HepG2 (cell line): Measurements from ENCODE around the gene CBX5. TPM values are rescaled to one million over a fixed set of nuclear protein-coding genes. Genes with fewer than 3 reads are reported as not detected.

Experiments
- CBX5 ChIP-seq: sonication (generic); formaldehyde crosslinking; IDR thresholded peaks from 2 replicates; pipeline ENCODE4 v1.4.0; 2020; ENCODE audit warnings: missing genetic modification reagents, borderline replicate concordance
- CREM ChIP-seq, 2 experiments: sonication (generic) in 1 of 2; formaldehyde crosslinking in 1 of 2; IDR thresholded peaks; 2 replicates each; pipeline versions ENCODE4 v1.4.0 to v1.6.1; 2016 to 2020; ENCODE audit warnings: antibody characterized with exemption in 1 of 2, mild to moderate bottlenecking in 1 of 2, missing genetic modification reagents in 1 of 2
- HMGXB3 ChIP-seq: sonication (generic); formaldehyde crosslinking; IDR thresholded peaks from 2 replicates; pipeline ENCODE4 v1.4.0; 2020; ENCODE audit warnings: missing genetic modification reagents, borderline replicate concordance
- MYPOP ChIP-seq: sonication (generic); formaldehyde crosslinking; IDR thresholded peaks from 2 replicates; pipeline ENCODE4 v1.8.1; 2023; ENCODE audit warnings: mild to moderate bottlenecking, moderate library complexity, missing genetic modification reagents
- NFKBIZ ChIP-seq: IDR thresholded peaks from 2 replicates; pipeline ENCODE4 v1.6.1; 2018; ENCODE audit warnings: missing genetic modification reagents, missing compliant biosample characterization
- NR2C2 ChIP-seq: sonication (generic); formaldehyde crosslinking; IDR thresholded peaks from 2 replicates; pipeline ENCODE4 v1.4.0; 2020; ENCODE audit warnings: missing genetic modification reagents, mild to moderate bottlenecking, moderate library complexity, borderline replicate concordance
- PHF21A ChIP-seq: sonication (generic); formaldehyde crosslinking; IDR thresholded peaks from 2 replicates; pipeline ENCODE4 v1.5.0; 2020; ENCODE audit warnings: mild to moderate bottlenecking, missing genetic modification reagents
- PTBP1 ChIP-seq: fragments of 200-400 bp; formaldehyde crosslinking; IDR thresholded peaks from 2 replicates; pipeline ENCODE4 v1.6.1; 2018; ENCODE audit warnings: low read length, low read depth; ENCODE audit not compliant: poor library complexity, severe bottlenecking
- RBM22 ChIP-seq: fragments of 200-400 bp; formaldehyde crosslinking; optimal IDR thresholded peaks from 2 replicates; pipeline ENCODE3; 2017; ENCODE audit warnings: mild to moderate bottlenecking, low read length, moderate library complexity
- REL ChIP-seq: sonication (generic); formaldehyde crosslinking; conservative IDR thresholded peaks from 2 replicates; pipeline ENCODE4 v1.8.0; 2022; ENCODE audit warnings: mild to moderate bottlenecking, missing genetic modification reagents, moderate library complexity
- RXRA ChIP-seq: sonication (generic); formaldehyde crosslinking; IDR thresholded peaks from 2 replicates; pipeline ENCODE4 v1.5.1; 2020; ENCODE audit warnings: missing genetic modification reagents
- SKIL ChIP-seq: sonication (generic); formaldehyde crosslinking; IDR thresholded peaks from 2 replicates; pipeline ENCODE4 v1.8.0; 2022; ENCODE audit warnings: missing genetic modification reagents, mild to moderate bottlenecking, moderate library complexity, borderline replicate concordance
- TCF7 ChIP-seq: sonication (generic); IDR thresholded peaks from 2 replicates; pipeline ENCODE4 v1.6.1; 2016; ENCODE audit warnings: antibody characterized with exemption, low read depth
- ZBTB7B ChIP-seq: sonication (generic); formaldehyde crosslinking; IDR thresholded peaks from 2 replicates; pipeline ENCODE4 v1.4.0; 2020; ENCODE audit warnings: missing genetic modification reagents
- ZNF335 ChIP-seq: sonication (generic); formaldehyde crosslinking; IDR thresholded peaks from 2 replicates; pipeline ENCODE4 v1.4.0; 2020; ENCODE audit warnings: missing genetic modification reagents
- polyA plus RNA-seq, 8 experiments: library from polyadenylated mRNA; depleted of rRNA in 3 of 8; stranded (reverse) in 7 of 8; unstranded in 1 of 8; fragments of >200 nt; fragmentation: Illumina TruSeq in 4 of 8; extraction: Trizol in 4 of 8; gene quantifications; 2 replicates each; pipeline versions ENCODE4 v1.2.1 to v1.2.3, GENCODE V29; 2011 to 2016; ENCODE audit warnings: low read depth in 4 of 8, missing spikeins in 1 of 8, mixed read lengths in 1 of 8; ENCODE audit not compliant: insufficient read depth in 1 of 8
- total RNA-seq, 5 experiments: library from RNA; depleted of rRNA; stranded (reverse); fragments of >200 nt; fragmentation: Illumina TruSeq; extraction: Trizol; gene quantifications; 2 replicates each; pipeline ENCODE4 v1.2.3, GENCODE V29; 2016; ENCODE audit warnings: low read depth in 1 of 5
- TF ChIP-seq, protein P1 (sequence below): sonication (generic); formaldehyde crosslinking; IDR thresholded peaks from 2 replicates; pipeline ENCODE4; 2020; ENCODE audit warnings: missing genetic modification reagents, mild to moderate bottlenecking, borderline replicate concordance

The CBX5 gene
- total and polyA plus RNA-seq, 2 of the 13 experiments (the other 11 are each of a cell fraction or from before 2014, with no cell fraction given) = 16.0 to 22.2 TPM

- TF ChIP-seq, protein P1, sequence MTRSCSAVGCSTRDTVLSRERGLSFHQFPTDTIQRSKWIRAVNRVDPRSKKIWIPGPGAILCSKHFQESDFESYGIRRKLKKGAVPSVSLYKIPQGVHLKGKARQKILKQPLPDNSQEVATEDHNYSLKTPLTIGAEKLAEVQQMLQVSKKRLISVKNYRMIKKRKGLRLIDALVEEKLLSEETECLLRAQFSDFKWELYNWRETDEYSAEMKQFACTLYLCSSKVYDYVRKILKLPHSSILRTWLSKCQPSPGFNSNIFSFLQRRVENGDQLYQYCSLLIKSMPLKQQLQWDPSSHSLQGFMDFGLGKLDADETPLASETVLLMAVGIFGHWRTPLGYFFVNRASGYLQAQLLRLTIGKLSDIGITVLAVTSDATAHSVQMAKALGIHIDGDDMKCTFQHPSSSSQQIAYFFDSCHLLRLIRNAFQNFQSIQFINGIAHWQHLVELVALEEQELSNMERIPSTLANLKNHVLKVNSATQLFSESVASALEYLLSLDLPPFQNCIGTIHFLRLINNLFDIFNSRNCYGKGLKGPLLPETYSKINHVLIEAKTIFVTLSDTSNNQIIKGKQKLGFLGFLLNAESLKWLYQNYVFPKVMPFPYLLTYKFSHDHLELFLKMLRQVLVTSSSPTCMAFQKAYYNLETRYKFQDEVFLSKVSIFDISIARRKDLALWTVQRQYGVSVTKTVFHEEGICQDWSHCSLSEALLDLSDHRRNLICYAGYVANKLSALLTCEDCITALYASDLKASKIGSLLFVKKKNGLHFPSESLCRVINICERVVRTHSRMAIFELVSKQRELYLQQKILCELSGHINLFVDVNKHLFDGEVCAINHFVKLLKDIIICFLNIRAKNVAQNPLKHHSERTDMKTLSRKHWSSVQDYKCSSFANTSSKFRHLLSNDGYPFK (CRISPR knock-in tag) = peak; percentile 50; the same call in 1 of the 2 replicates
- TF ChIP-seq RBM22 (no peak), MYPOP (CRISPR knock-in tag) (peak; percentile 47; the same call in 1 of the 2 replicates), SKIL (peak; percentile 62; the same call in 1 of the 2 replicates), ZNF335 (CRISPR knock-in tag) (peak; percentile 86), PTBP1 (peak; percentile 72), ZBTB7B (CRISPR knock-in tag) (peak; percentile 87), NFKBIZ (0 out of 2 replicates have a peak, but pooled peaks have one; percentile 56), CREM (IDR thresholded peaks at IDR 0.05) (peak; percentile 41; the same call in 1 of the 2 replicates), CREM (CRISPR knock-in tag; IDR thresholded peaks at IDR 0.05) (no peak), TCF7 (0 out of 2 replicates have a peak, but pooled peaks have one; percentile 48), REL (no peak), HMGXB3 (CRISPR knock-in tag) (peak; percentile 26; the same call in 1 of the 2 replicates), NR2C2 (CRISPR knock-in tag) (peak; percentile 55; the same call in 1 of the 2 replicates), CBX5 (CRISPR knock-in tag) (peak; percentile 84; the same call in 1 of the 2 replicates), PHF21A (peak; percentile 83), RXRA (CRISPR knock-in tag) (peak; percentile 83)
These were observed 24.4 kb upstream of the CBX5 start (continued) for GRCh38 chr12:54304187-54304810.
